Upper lobe of right lung (tissue), 1 donor: Measurements from ENCODE around the gene DLG4. TPM values are rescaled to one million over a fixed set of nuclear protein-coding genes. Genes with fewer than 3 reads are reported as not detected.
"Not testable (repeated sequence)": the region's sequence is repeated elsewhere in the genome, so short reads cannot be mapped to it uniquely, and the experiment has no call there.

Experiments used
- ATAC-seq: fragments of 200-7000 bp; cut with Tn5 transposase; one replicate; pipeline ENCODE4 v1.9.1; 2020; ENCODE audit warnings: mild to moderate bottlenecking, moderate library complexity
- DNase-seq: peaks from one replicate; pipeline ENCODE4 v3.0.0-alpha.2; 2020
- H3K27ac ChIP-seq: fragments of 200-600 bp; one replicate; pipeline ENCODE4 v1.8.0; 2022
- H3K27me3 ChIP-seq: fragments of 200-600 bp; one replicate; pipeline ENCODE4 v1.8.0; 2022; ENCODE audit warnings: mild to moderate bottlenecking
- H3K36me3 ChIP-seq: fragments of 200-600 bp; one replicate; pipeline ENCODE4 v1.8.0; 2022
- H3K4me1 ChIP-seq: fragments of 200-600 bp; one replicate; pipeline ENCODE4 v1.8.0; 2022
- H3K4me3 ChIP-seq: fragments of 200-600 bp; one replicate; pipeline ENCODE4 v1.8.0; 2022; ENCODE audit warnings: mild to moderate bottlenecking
- H3K9me3 ChIP-seq: fragments of 200-600 bp; one replicate; pipeline ENCODE4 v1.8.0; 2022
- intact Hi-C: fragments of 100-400 bp; cut with DNase I; formaldehyde crosslinking; loops from one replicate; pipeline ENCODE4 v1.11.0; 2022
- total RNA-seq: library from RNA; stranded (reverse); fragmentation: NEBNext Ultra II Directional; extraction: Animal tissue kit (Norgen Biotek cat#: 25700); gene quantifications from one replicate; pipeline ENCODE4 v1.2.1, GENCODE V29; 2021
- TF ChIP-seq, protein P1 (sequence below): fragments of 200-600 bp; IDR thresholded peaks from one replicate; pipeline ENCODE4 v1.8.0; 2022; ENCODE audit warnings: antibody characterized with exemption
- donor health status: DM: no; HTN: yes; CAD: no; lungs with severe emphysema.

The DLG4 gene
- total RNA-seq, 1 donor from 2014 or later = 30.7 TPM

DNA sequence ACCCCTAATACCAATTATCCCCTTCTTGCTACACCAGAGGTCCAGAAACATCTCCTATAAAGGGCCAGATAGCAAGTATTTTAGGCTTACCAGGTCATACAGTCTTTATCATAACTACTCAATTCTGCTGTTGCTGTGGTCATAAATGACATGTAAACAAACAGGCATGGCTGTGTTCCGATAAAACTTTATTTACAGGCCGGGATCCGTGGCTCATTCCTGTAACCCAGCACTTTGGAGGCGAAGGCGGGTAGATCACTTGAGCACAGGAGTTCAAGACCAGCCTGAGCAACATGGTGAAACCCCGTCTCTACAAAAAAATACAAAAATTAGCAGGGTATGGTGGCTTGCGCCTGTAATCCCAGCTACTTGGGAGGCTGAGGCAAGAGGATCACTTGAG is 52.8 kb downstream of the DLG4 start:
- Histone ChIP-seq H3K36me3 (no peaks in the 10 kb centered on the region), H3K4me1 (peaks cover 3% of the 10 kb centered on the region), H3K27ac (no peak overlapping the region), H3K9me3 (no peaks in the 10 kb centered on the region), H3K27me3 (no peaks in the 10 kb centered on the region), H3K4me3 (no peak overlapping the region)
- ATAC-seq (no peak), DNase-seq (no peak)
- TF ChIP-seq, protein P1, sequence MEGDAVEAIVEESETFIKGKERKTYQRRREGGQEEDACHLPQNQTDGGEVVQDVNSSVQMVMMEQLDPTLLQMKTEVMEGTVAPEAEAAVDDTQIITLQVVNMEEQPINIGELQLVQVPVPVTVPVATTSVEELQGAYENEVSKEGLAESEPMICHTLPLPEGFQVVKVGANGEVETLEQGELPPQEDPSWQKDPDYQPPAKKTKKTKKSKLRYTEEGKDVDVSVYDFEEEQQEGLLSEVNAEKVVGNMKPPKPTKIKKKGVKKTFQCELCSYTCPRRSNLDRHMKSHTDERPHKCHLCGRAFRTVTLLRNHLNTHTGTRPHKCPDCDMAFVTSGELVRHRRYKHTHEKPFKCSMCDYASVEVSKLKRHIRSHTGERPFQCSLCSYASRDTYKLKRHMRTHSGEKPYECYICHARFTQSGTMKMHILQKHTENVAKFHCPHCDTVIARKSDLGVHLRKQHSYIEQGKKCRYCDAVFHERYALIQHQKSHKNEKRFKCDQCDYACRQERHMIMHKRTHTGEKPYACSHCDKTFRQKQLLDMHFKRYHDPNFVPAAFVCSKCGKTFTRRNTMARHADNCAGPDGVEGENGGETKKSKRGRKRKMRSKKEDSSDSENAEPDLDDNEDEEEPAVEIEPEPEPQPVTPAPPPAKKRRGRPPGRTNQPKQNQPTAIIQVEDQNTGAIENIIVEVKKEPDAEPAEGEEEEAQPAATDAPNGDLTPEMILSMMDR = no peak
- intact Hi-C loops = no loop called here

DNA sequence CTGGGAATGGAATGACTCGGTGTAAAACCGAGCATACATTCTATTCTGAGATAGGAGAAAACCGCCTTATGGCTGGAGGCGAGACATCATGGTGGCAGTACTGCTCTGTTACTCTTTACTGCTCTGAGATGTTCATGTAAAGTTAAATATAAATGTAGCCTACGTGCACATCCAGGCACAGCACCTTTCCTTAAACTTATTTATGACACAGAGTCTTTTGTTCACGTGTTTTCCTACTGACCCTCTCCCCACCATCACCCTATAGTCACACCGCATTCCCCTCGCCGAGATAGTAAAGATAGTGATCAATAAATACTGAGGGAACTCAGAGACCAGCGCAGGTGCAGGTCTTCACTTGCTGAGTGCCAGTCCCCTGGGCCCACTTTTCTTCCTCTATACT is 60.1 kb downstream of the DLG4 start:
- H3K4me1 ChIP-seq, intact Hi-C loops, ATAC-seq, H3K27me3 ChIP-seq, H3K36me3 ChIP-seq, H3K4me3 ChIP-seq, DNase-seq, H3K9me3 ChIP-seq, H3K27ac ChIP-seq: not testable (repeated sequence)

DNA sequence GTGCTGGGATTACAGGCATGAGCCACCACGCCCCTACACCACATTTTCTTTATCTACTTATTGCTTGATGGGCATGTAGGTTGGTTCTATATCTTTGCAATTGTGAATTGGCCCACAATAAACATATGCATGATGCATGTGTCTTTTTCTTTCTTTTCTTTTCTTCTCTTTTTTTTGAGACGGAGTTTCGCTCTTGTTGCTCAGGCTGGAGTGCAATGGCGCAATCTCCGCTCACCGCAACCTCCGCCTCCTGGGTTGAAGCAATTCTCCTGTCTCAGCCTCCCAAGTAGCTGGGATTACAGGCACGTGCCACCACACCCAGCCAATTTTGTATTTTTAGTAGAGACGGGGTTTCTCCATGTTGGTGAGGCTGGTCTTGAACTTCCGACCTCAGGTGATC is 61.2 kb downstream of the DLG4 start:
- ATAC-seq, intact Hi-C loops, H3K4me3 ChIP-seq, H3K4me1 ChIP-seq, H3K27ac ChIP-seq, H3K36me3 ChIP-seq, H3K27me3 ChIP-seq, H3K9me3 ChIP-seq: not testable (repeated sequence)
- peak; percentile 75 for DNase-seq

DNA sequence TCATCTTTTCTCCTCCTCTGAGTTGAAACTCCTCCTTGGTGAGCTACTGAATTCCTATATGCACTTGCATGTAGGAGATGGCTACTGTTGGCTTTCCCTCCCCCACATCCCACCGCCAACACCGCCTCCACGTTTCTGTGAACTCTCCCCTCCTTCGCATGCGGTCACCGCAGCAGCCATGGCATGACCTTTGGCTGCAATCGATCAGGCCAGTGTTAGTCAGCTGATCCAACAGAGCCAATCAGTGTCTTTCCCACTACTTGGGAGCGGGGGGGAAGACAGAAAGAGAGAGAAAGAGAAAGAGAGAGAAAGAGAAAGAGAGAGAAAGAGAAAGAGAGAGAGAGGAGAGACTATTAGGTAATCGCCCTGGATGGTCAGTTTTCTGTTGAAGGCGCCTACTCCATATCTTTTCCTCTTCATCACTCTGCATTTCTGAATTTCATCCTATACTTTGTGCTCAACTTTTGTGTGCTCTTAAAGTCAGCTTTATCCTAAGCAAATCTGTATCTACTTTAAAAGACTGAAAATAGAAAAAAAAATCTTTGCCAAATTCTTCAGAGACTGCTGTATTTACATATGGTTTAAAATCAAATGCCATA is 63.2 kb downstream of the DLG4 start:
- H3K27me3 ChIP-seq = no peaks in the 10 kb centered on the region
- DNase-seq (no peak), ATAC-seq (peak; percentile 85)
- H3K4me3 ChIP-seq = no peak overlapping the region
- no peak overlapping the region for H3K27ac ChIP-seq
- intact Hi-C loops = no loop called here
- H3K4me1 ChIP-seq = no peaks in the 10 kb centered on the region
- no peaks in the 10 kb centered on the region for H3K9me3 ChIP-seq
- TF ChIP-seq, protein P1 = no peak
- H3K36me3 ChIP-seq = no peaks in the 10 kb centered on the region

DNA sequence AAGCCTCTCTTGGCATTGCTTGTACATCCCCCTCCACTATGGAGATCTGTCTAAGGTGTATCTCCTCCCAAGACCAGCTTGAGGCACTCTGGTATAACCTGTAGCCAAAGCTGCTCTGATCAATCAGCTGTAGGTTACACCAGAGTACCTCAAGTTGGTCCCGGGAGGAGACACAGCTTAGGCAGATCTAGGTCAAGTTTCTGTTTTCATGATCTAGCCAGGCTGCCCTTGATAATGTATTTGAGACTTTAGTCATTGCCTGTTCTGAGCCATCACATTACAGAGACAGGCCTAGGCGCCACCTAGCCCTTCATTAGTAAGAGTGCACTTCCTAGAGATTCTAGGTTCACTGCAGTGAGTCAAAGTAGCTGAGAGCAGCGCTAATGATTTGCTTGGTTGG is 71.9 kb downstream of the DLG4 start:
- no peak for ATAC-seq
- no peak overlapping the region for H3K27ac ChIP-seq
- no peaks in the 10 kb centered on the region for H3K9me3 ChIP-seq
- TF ChIP-seq, protein P1 = no peak
- no peaks in the 10 kb centered on the region for H3K4me1 ChIP-seq
- no peaks in the 10 kb centered on the region for H3K27me3 ChIP-seq
- H3K4me3 ChIP-seq = no peak overlapping the region
- intact Hi-C loops = no loop called here
- H3K36me3 ChIP-seq = no peaks in the 10 kb centered on the region
- DNase-seq = no peak

DNA sequence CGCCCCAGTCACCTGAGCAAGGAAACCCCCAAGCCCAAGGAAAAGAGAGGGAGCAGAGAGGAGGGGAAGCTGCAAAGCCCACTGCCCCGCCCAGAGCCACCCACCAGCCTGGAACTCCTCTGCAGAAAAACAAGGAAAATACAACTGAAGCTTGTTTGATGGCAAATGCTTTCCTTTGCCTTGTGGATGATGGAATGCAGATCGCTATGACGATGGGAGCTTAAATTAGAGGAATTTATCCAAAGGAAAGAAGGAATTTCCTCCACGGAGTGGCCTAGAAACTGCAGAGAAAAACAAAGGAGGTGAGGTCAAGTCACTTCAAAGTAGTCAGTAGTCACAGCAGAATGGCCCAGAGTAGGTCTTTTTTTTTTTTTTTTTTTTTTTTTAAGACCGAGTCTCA is 73.5 kb downstream of the DLG4 start:
- TF ChIP-seq, protein P1 = no peak
- no peaks in the 10 kb centered on the region for H3K27me3 ChIP-seq
- no peak overlapping the region for H3K4me3 ChIP-seq
- no peaks in the 10 kb centered on the region for H3K9me3 ChIP-seq
- H3K27ac ChIP-seq = no peak overlapping the region
- no peaks in the 10 kb centered on the region for H3K36me3 ChIP-seq
- intact Hi-C loops = no loop called here
- DNase-seq = no peak
- ATAC-seq = no peak
- H3K4me1 ChIP-seq = no peaks in the 10 kb centered on the region

DNA sequence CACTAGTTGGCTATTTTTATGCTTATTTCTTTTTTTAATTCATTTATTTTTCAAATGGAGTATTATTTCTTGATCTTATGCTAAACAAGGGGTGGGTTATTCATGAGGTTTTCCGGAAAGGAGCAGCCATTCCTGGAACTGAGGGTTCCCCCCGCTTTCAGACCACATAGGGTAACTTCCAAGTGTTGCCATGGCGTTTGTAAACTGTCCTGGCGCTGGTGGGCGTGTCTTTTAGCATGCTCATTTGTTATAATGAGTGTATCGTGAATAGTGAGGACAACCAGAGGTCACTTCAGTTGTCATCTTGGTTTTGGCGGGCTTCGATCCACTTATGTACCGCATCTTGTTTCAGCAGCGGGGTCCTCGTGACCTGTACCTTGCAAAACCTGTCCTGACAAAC is 75.4 kb downstream of the DLG4 start:
- H3K9me3 ChIP-seq = no peaks in the 10 kb centered on the region
- no peaks in the 10 kb centered on the region for H3K36me3 ChIP-seq
- intact Hi-C loops = no loop called here
- TF ChIP-seq, protein P1 = no peak
- peaks cover 5% of the 10 kb centered on the region for H3K27me3 ChIP-seq
- H3K27ac ChIP-seq = no peak overlapping the region
- no peak for DNase-seq
- no peaks in the 10 kb centered on the region for H3K4me1 ChIP-seq
- H3K4me3 ChIP-seq = no peak overlapping the region
- ATAC-seq = no peak
